ENCODE measurements around the gene COLEC12.

DNA sequence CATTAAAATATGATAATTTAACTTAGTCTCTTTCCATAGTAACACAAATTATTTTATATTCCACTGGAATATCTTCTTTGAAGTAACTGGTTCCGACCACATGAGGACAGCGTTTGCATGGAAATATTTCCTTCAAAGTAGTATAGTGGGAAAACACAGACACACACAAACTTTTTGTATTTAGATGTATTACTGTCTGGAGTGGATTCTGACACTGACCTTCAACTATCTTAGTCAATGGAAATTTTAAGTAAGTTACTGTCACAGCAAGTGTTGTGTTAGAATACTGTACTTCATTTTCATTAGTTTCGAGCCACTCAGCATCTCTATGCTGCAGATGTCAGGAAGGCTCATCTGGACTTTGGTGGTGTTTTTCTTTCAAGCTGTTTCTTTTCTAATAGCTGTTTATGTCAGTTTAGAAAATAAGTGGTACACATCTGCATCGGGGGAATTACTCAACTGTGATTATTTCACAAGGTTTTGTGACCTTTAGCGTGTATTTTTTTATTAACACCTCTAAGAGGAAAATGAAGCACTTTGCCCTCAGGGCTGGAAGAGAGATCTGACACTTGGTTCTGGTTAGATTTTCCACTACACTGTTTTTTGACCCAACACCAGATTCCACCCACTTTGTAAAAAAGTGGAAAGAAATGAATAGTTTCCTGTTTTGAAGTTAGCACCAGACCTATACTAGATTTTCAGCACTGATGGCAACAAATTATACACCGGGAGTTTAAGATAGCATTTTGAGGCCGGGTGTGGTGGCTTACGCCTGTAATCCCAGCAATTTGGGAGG lies 213.8 kb downstream of the COLEC12 start:
- TF ChIP-seq, protein P1, sequence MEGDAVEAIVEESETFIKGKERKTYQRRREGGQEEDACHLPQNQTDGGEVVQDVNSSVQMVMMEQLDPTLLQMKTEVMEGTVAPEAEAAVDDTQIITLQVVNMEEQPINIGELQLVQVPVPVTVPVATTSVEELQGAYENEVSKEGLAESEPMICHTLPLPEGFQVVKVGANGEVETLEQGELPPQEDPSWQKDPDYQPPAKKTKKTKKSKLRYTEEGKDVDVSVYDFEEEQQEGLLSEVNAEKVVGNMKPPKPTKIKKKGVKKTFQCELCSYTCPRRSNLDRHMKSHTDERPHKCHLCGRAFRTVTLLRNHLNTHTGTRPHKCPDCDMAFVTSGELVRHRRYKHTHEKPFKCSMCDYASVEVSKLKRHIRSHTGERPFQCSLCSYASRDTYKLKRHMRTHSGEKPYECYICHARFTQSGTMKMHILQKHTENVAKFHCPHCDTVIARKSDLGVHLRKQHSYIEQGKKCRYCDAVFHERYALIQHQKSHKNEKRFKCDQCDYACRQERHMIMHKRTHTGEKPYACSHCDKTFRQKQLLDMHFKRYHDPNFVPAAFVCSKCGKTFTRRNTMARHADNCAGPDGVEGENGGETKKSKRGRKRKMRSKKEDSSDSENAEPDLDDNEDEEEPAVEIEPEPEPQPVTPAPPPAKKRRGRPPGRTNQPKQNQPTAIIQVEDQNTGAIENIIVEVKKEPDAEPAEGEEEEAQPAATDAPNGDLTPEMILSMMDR (IDR thresholded peaks at IDR 0.05) = peak; percentile 18 to 24
- TF ChIP-seq POLR2AphosphoS5 (IDR thresholded peaks at IDR 0.05) (no peak), POLR2A (IDR thresholded peaks at IDR 0.05) (no peak)
